ENCODE measurements around the gene TPCN1.

The TPCN1 gene

DNA sequence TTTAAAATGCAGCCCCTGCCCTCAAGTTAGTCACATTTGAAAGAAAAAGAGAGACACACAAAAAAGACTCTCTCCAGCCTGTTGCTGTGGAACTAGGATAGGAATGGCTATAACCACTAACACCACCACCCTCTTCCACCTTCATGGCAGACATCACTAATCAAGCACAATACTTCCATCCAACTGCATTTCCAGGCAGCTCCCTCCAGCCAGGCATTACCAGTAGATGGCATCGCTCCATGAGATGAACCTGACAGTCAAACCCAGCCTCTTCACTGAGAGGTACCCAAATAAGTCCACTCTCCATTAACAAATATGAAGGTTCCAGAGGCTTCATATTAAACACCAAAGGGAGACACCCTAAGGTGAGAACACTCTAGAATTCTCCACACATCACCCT lies 89.2 kb downstream of the TPCN1 start:
- no peak for DNase-seq (ENCODE audit: low read depth, low spot score)
- H3K27me3 ChIP-seq (ENCODE audit: control insufficient read depth, insufficient read depth, low read length), result no peaks in the 10 kb centered on the region

GRCh38 chr12:113314121-113314529 lies 92.9 kb downstream of the TPCN1 start:
- H3K27ac ChIP-seq (ENCODE audit: low read length), result no peak overlapping the region
- H3K36me3 ChIP-seq (ENCODE audit: control insufficient read depth, insufficient read depth, low read length), result peaks cover 7% of the 10 kb centered on the region
- no peaks in the 10 kb centered on the region for H3K27me3 ChIP-seq (ENCODE audit: control insufficient read depth, insufficient read depth, low read length)
- no peaks in the 10 kb centered on the region for H3K9me3 ChIP-seq (ENCODE audit: control insufficient read depth, insufficient read depth, low read length)
- WGBS (ENCODE audit: insufficient coverage, insufficient read length), result no CpG with 5 or more reads among the region's 7 CpGs
- no peaks in the 10 kb centered on the region for H3K4me1 ChIP-seq (ENCODE audit: control insufficient read depth, insufficient read depth, low read length)
- H3K4me3 ChIP-seq (ENCODE audit: low read length), result no peak overlapping the region
- DNase-seq (ENCODE audit: low read depth, low spot score), result no peak

More for the DNA sequence above, 89.2 kb downstream of the TPCN1 start:
- no CpG with 5 or more reads among the region's 1 CpG for WGBS (ENCODE audit: insufficient coverage, insufficient read length)
- Histone ChIP-seq H3K4me3 (ENCODE audit: low read length) (no peak overlapping the region), H3K9me3 (ENCODE audit: control insufficient read depth, insufficient read depth, low read length) (no peaks in the 10 kb centered on the region), H3K36me3 (ENCODE audit: control insufficient read depth, insufficient read depth, low read length) (no peaks in the 10 kb centered on the region), H3K27ac (ENCODE audit: low read length) (no peak overlapping the region), H3K4me1 (ENCODE audit: control insufficient read depth, insufficient read depth, low read length) (peaks cover 1% of the 10 kb centered on the region; the same call in 1 of the 2 replicates)

- DNase-seq (ENCODE audit: low read depth, low spot score), result no peak
- Histone ChIP-seq H3K27ac (ENCODE audit: low read length) (no peak overlapping the region), H3K4me3 (ENCODE audit: low read length) (no peak overlapping the region), H3K36me3 (ENCODE audit: control insufficient read depth, insufficient read depth, low read length) (peaks cover 7% of the 10 kb centered on the region), H3K9me3 (ENCODE audit: control insufficient read depth, insufficient read depth, low read length) (no peaks in the 10 kb centered on the region), H3K27me3 (ENCODE audit: control insufficient read depth, insufficient read depth, low read length) (no peaks in the 10 kb centered on the region), H3K4me1 (ENCODE audit: control insufficient read depth, insufficient read depth, low read length) (no peaks in the 10 kb centered on the region; the same call in 1 of the 2 replicates)
- WGBS (ENCODE audit: insufficient coverage, insufficient read length), result no CpG with 5 or more reads among the region's 9 CpGs
Observed at GRCh38 chr12:113315358-113315757, 94.1 kb downstream of the TPCN1 start.

- peaks cover 7% of the 10 kb centered on the region for H3K36me3 ChIP-seq (ENCODE audit: control insufficient read depth, insufficient read depth, low read length)
- no peaks in the 10 kb centered on the region for H3K27me3 ChIP-seq (ENCODE audit: control insufficient read depth, insufficient read depth, low read length)
- no peaks in the 10 kb centered on the region for H3K9me3 ChIP-seq (ENCODE audit: control insufficient read depth, insufficient read depth, low read length)
- DNase-seq (ENCODE audit: low read depth, low spot score), result no peak
- no peak overlapping the region for H3K27ac ChIP-seq (ENCODE audit: low read length)
- no CpG with 5 or more reads among the region's 7 CpGs for WGBS (ENCODE audit: insufficient coverage, insufficient read length)
- no peak overlapping the region for H3K4me3 ChIP-seq (ENCODE audit: low read length)
- no peaks in the 10 kb centered on the region; the same call in 1 of the 2 replicates for H3K4me1 ChIP-seq (ENCODE audit: control insufficient read depth, insufficient read depth, low read length)
Observed at GRCh38 chr12:113316155-113316554, 94.9 kb downstream of the TPCN1 start.

DNA sequence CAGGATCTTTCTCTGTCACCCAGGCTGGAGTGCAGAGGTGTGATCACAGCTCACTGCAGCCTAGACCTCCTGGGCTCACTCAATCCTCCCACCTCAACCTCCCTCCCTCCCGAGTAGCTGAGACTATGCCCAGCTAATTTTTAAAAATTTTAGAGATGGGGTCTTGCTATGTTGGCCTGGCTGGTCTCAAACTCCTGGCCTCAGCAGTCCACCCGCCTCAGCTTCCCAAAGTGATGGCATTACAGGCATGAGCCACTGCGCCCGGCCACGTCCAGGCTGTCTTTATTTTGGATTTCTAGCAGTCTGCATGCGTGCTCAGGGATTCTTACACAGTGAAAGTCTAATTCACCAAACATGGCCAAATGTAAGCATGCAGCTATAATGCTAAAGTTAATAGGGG lies 95.9 kb downstream of the TPCN1 start:
- Histone ChIP-seq H3K27ac (ENCODE audit: low read length) (no peak overlapping the region), H3K4me1 (ENCODE audit: control insufficient read depth, insufficient read depth, low read length) (no peaks in the 10 kb centered on the region; the same call in 1 of the 2 replicates), H3K9me3 (ENCODE audit: control insufficient read depth, insufficient read depth, low read length) (no peaks in the 10 kb centered on the region), H3K36me3 (ENCODE audit: control insufficient read depth, insufficient read depth, low read length) (peaks cover 7% of the 10 kb centered on the region), H3K27me3 (ENCODE audit: control insufficient read depth, insufficient read depth, low read length) (no peaks in the 10 kb centered on the region), H3K4me3 (ENCODE audit: low read length) (no peak overlapping the region)
- WGBS (ENCODE audit: insufficient coverage, insufficient read length), result no CpG with 5 or more reads among the region's 6 CpGs
- DNase-seq (ENCODE audit: low read depth, low spot score), result no peak

GRCh38 chr12:113318046-113318656 lies 96.9 kb downstream of the TPCN1 start:
- Histone ChIP-seq H3K9me3 (ENCODE audit: control insufficient read depth, insufficient read depth, low read length) (no peaks in the 10 kb centered on the region), H3K36me3 (ENCODE audit: control insufficient read depth, insufficient read depth, low read length) (peaks cover 7% of the 10 kb centered on the region), H3K27ac (ENCODE audit: low read length) (no peak overlapping the region), H3K4me1 (ENCODE audit: control insufficient read depth, insufficient read depth, low read length) (no peaks in the 10 kb centered on the region; the same call in 1 of the 2 replicates), H3K27me3 (ENCODE audit: control insufficient read depth, insufficient read depth, low read length) (no peaks in the 10 kb centered on the region), H3K4me3 (ENCODE audit: low read length) (no peak overlapping the region)
- no peak for DNase-seq (ENCODE audit: low read depth, low spot score)
- WGBS (ENCODE audit: insufficient coverage, insufficient read length), result no CpG with 5 or more reads among the region's 4 CpGs

- no CpG with 5 or more reads among the region's 15 CpGs for WGBS (ENCODE audit: insufficient coverage, insufficient read length)
- H3K4me1 ChIP-seq (ENCODE audit: control insufficient read depth, insufficient read depth, low read length), result no peaks in the 10 kb centered on the region; the same call in 1 of the 2 replicates
- DNase-seq (ENCODE audit: low read depth, low spot score), result no peak
- H3K27me3 ChIP-seq (ENCODE audit: control insufficient read depth, insufficient read depth, low read length), result no peaks in the 10 kb centered on the region
- H3K27ac ChIP-seq (ENCODE audit: low read length), result no peak overlapping the region
- H3K36me3 ChIP-seq (ENCODE audit: control insufficient read depth, insufficient read depth, low read length), result peaks cover 7% of the 10 kb centered on the region
- H3K4me3 ChIP-seq (ENCODE audit: low read length), result no peak overlapping the region
- no peaks in the 10 kb centered on the region for H3K9me3 ChIP-seq (ENCODE audit: control insufficient read depth, insufficient read depth, low read length)
Observed at GRCh38 chr12:113318900-113319628, 97.8 kb downstream of the TPCN1 start.

GRCh38 chr12:113320401-113320800 lies 99.1 kb downstream of the TPCN1 start:
- DNase-seq (ENCODE audit: low read depth, low spot score), result no peak
- Histone ChIP-seq H3K4me1 (ENCODE audit: control insufficient read depth, insufficient read depth, low read length) (no peaks in the 10 kb centered on the region; the same call in 1 of the 2 replicates), H3K4me3 (ENCODE audit: low read length) (no peak overlapping the region), H3K9me3 (ENCODE audit: control insufficient read depth, insufficient read depth, low read length) (no peaks in the 10 kb centered on the region), H3K27me3 (ENCODE audit: control insufficient read depth, insufficient read depth, low read length) (no peaks in the 10 kb centered on the region), H3K36me3 (ENCODE audit: control insufficient read depth, insufficient read depth, low read length) (peaks cover 7% of the 10 kb centered on the region), H3K27ac (ENCODE audit: low read length) (no peak overlapping the region)
- no CpG with 5 or more reads among the region's 12 CpGs for WGBS (ENCODE audit: insufficient coverage, insufficient read length)

DNA sequence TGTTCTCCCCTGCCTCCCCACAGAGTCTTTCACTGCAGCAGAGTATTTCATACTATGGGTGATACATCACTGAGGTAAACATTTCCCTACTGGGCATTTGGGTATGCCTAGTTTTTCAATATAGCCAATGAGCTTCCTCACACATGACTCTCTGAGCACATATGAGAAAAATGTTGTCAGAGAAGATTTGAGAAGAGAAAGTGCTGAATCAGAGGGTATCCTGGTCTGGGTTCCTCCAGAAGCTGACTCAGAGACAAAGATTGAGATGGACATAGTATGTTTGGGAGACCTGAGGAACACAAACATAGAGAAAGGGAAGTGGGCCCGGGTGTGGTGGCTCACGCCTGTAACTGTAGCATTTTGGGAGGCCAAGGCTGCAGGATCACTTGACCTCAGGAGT lies 101.1 kb downstream of the TPCN1 start:
- no peaks in the 10 kb centered on the region for H3K9me3 ChIP-seq (ENCODE audit: control insufficient read depth, insufficient read depth, low read length)
- H3K27ac ChIP-seq (ENCODE audit: low read length), result no peak overlapping the region
- H3K36me3 ChIP-seq (ENCODE audit: control insufficient read depth, insufficient read depth, low read length), result peaks cover 7% of the 10 kb centered on the region
- no peak for DNase-seq (ENCODE audit: low read depth, low spot score)
- H3K4me1 ChIP-seq (ENCODE audit: control insufficient read depth, insufficient read depth, low read length), result no peaks in the 10 kb centered on the region; the same call in 1 of the 2 replicates
- WGBS (ENCODE audit: insufficient coverage, insufficient read length), result no CpG with 5 or more reads among the region's 2 CpGs
- no peaks in the 10 kb centered on the region for H3K27me3 ChIP-seq (ENCODE audit: control insufficient read depth, insufficient read depth, low read length)
- H3K4me3 ChIP-seq (ENCODE audit: low read length), result no peak overlapping the region

- no peaks in the 10 kb centered on the region for H3K4me1 ChIP-seq (ENCODE audit: control insufficient read depth, insufficient read depth, low read length)
- H3K36me3 ChIP-seq (ENCODE audit: control insufficient read depth, insufficient read depth, low read length), result no peaks in the 10 kb centered on the region
- DNase-seq (ENCODE audit: low read depth, low spot score), result no peak
- H3K27ac ChIP-seq (ENCODE audit: low read length), result no peak overlapping the region
- no CpG with 5 or more reads among the region's 3 CpGs for WGBS (ENCODE audit: insufficient coverage, insufficient read length)
- H3K4me3 ChIP-seq (ENCODE audit: low read length), result no peak overlapping the region
- no peaks in the 10 kb centered on the region for H3K27me3 ChIP-seq (ENCODE audit: control insufficient read depth, insufficient read depth, low read length)
- no peaks in the 10 kb centered on the region for H3K9me3 ChIP-seq (ENCODE audit: control insufficient read depth, insufficient read depth, low read length)
Observed at GRCh38 chr12:113325916-113326315, 104.7 kb downstream of the TPCN1 start.

All from iPS DF 6.9 (cell line).